Left renal cortex interstitium (tissue), 4 donors: ENCODE measurements around the gene PALLD. TPM values are rescaled to one million over a fixed set of nuclear protein-coding genes. Genes with fewer than 3 reads are reported as not detected.

ENCODE experiments used
- DNase-seq, 4 donors: peaks; one replicate each; pipeline ENCODE4 v3.0.0-alpha.2; 2013; ENCODE audit warnings: low read depth in 4 of 4, low spot score in 2 of 4, missing footprints in 1 of 4
- polyA plus RNA-seq, 4 donors: library from polyadenylated mRNA; unstranded; fragments of 120-200 nt; gene quantifications; one replicate each; pipeline ENCODE4 v1.2.1, GENCODE V29; 2013; ENCODE audit not compliant: insufficient read length in 4 of 4

The PALLD gene
- polyA plus RNA-seq, 4 donors: 171 to 242 (median 194) TPM

GRCh38 chr4:168857546-168858314, 360.9 kb downstream of the PALLD start:
- no peak for DNase-seq

DNA sequence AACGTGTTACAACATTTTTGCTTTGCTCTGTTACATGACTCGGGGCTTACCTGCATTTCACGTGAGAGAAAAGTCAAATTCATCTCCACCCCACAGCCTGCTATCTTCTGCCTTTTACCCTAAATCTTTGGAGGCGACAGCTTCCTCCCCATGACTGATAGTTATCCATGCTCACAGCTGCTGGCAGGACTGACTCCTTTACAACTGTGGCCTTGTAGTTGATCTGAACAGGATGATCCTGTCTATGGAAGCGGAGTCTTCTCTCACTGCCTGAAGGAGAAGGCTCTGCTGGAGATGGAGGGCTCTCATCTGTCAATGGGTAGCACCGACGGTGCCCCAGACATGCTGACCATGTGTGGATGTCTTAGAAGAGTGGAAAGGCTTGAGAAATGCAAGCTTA, 362.2 kb downstream of the PALLD start:
- DNase-seq: no peak

GRCh38 chr4:168859888-168860694, 363.2 kb downstream of the PALLD start:
- no peak for DNase-seq

GRCh38 chr4:168860827-168861226, 364.0 kb downstream of the PALLD start:
- DNase-seq: no peak

DNA sequence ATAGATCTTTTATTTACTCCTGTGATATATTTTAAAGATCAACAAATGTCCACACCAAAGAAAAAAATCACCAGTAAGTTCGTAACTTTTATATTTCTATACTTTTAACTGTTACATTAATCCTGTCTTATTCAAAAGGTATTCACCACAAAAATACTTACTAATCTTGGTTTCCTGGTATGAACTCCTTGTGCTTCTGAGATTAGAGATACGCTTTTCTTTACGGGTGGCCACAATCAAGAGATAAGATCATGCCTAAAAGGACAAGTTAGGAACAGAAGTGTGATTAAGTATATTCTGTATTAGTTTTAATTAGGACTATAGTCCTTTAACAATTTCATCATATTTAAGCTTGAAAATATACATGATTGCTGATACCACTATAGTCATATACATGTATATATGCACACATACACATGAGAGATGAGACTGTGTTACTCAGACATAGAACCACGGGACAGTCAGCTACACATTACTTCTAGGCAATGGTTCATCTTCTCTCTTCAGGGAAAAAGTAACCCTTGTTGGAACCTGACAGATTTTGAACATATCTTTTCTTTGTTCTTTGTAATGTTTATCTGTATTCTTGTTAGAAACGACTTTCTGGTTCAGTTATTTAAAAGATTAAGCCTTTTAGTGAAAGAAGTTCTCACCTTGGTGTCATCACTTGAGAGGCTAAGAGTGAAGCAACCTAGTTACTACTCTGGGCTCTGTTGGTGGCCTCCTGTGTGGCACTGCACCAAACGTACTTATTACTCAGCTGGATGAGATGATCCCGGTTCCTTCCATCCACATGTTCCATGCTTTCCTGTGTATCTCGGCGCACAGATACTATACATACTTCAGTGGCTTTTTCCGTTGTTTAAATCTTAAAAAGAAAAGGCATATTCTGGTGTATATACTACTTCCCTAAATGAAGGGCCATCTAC, 367.1 kb downstream of the PALLD start:
- DNase-seq: no peak

DNA sequence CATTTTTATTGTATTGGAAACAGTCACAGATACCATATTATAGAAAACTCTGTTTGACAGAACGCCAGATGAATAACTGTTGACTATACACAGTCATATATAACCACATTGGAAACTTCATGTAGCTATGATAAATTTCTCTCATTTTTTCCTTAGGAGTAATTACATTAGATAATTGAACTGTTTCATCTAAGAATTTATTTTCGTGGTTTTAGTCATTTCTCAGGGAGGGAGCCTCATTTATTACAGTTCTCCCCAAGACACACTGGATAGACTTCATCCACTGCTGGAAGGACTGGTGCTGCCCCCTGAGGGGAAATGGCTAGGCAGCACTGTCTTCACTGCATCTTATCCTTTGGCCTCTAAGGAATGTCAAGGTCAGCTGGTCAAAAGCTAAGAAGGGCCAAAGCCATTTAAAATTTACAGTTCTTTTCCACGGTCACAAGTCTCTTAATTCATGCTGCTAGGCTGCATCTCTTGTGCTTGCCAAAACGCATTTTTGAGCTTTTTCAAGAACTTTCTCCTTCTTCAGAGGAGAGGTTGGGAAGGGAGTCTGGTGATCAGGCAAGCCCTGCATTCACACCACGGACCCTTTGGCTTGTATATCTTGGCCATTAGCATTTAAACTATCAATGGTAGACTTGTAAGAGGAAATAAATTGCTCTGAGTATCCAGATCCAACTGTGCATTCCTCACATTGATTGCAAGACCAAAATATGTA, 368.1 kb downstream of the PALLD start:
- DNase-seq: peak in 1 of 4 donors; percentile 54

DNA sequence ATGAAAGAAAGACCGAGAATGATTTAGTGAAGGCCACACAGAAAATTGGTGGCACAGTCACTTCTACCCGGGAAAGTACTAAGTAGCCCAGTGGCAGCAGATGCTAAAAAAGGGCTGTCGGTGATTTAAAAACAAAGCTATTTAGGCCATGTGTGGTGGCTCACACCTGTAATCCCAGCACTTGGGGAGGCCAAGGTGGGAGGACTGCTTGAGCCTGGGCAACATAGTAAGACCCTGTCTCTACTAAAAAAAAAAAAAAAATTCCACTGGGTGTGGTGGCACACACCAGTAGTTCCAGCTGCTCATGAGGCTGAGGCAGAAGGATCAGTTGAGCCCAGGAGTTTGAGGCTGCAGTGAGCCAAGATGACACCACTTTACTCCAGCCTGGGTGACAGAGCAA, 369.0 kb downstream of the PALLD start:
- no peak for DNase-seq

DNA sequence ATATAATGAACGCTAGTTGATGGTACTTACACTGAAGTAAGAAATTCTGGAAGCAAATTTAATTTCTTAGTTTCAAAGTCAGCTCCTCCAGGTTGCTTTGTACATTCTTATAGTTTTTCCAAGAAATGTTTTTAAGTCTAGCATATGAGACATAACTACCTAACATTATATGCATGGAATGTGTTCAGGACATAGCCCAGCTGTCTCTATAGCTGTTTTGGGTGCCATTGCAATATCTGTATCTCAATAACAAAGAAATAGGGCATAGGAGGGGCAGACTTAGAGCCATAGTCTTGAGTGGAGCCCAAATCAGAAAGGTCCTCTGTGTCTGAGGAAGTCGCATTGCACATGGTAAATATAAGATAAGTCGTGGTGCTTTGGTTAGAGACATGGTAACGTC, 369.8 kb downstream of the PALLD start:
- no peak for DNase-seq

DNA sequence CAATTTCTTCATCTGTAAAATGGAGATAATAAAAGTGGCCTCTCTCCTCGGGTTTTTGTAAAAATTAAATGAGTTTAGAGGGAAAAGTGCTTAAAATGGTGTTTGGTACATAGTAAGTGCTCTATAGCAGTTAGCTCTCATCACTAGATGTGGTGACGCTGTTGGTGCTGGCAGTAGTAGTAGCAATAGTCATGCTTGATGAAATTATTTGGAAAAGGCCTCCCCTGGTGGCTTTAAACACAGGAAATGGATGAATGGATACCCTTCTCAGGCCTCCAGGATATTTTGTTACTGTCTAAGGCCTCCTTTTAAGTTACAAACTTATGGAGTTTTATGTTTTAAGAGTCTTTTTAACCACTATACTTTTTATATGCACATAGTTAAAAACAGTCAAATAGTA, 370.3 kb downstream of the PALLD start:
- DNase-seq: no peak

DNA sequence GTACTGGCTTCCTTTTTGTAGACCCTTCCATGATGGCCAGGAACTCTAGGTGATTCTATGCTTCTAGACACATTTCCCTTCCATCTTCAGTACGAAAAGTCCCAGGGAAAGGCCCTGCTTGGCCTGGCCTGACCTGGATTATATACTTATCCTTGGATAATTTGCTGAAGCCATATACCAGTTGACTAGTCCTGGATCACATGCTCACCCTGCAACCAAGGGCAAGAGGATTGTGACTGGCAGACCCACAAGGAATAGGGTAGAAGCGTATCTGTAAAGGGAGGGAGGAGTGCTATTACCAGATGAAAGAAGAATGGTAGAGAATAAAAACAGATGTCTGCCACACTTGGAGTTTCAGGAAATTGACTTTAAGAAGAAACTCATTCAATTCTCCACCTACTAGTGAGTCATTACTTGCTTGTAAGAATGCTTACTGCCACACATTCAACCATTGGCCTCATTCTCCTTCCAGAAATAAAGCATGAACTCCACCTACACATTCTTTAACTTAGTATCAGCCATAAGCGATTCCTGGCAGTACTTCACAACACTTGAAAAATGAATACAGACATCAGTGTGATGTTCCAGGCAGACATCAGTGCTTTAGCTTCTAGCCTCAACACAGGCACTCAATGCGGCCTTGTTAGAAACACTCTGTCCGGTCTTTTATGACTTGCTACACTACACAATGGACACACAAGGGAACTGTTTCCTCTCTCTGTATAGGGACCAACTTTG, 371.4 kb downstream of the PALLD start:
- no peak for DNase-seq

GRCh38 chr4:168868802-168869201, 371.9 kb downstream of the PALLD start:
- DNase-seq: no peak

DNA sequence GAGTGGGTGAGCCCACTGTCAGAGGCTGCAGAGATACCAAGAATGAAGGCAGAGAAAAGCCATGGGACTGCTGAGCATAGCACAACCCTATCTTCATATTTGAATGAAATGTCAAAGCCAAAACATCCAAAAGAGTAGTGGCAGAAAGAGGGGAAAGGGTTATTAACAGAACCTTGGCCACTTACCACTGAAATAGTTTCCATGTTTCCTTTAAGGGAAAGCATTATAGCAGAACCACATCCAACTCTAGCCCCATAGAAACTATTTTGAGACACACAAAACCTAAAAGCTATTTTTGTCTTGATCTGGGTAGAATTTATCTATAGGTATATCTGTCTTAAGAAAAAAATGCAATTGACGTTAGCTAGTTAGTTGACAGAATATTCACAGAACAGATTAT, 373.2 kb downstream of the PALLD start:
- no peak for DNase-seq

- DNase-seq: no peak
Observed at GRCh38 chr4:168871632-168872031, 374.8 kb downstream of the PALLD start.

DNA sequence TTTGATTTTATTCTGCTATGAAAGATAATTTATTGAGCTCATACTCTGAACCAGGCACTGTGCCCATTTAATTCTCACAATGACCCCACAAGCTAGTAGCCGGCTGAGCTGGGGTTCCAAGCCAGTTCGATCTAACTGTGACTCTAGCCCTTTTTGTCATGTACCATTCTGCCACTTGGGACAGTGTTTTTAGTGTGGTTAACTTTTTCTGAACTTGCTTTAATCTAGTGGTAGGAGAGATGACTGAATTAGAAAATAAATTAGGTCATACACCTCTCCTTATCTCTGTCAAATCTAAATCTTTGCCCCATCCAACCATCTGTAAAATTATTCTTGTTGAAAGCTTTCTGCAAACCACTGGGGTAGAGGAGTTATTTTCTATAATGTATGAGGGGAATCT, 377.2 kb downstream of the PALLD start:
- no peak for DNase-seq

DNA sequence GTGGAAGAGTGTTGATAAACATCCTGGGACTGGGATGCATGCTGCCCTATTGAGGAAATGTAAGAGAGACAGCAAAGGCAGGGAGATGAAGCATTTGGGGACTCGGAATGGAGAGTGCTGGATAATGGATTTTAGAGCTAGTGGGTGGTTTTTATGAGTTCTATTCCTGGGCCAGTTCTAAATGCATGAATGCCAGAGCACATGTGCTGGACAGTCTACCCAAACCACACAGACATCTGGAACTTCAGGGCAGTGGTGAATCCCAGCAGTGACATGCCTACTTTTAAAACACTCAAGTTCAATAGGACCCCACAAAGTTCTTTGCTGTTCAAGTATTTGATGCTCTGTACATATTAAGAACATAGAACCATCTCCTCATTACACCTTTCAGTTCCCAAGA, 379.3 kb downstream of the PALLD start:
- no peak for DNase-seq

- DNase-seq: no peak
Observed at GRCh38 chr4:168877511-168878491, 380.9 kb downstream of the PALLD start.

DNA sequence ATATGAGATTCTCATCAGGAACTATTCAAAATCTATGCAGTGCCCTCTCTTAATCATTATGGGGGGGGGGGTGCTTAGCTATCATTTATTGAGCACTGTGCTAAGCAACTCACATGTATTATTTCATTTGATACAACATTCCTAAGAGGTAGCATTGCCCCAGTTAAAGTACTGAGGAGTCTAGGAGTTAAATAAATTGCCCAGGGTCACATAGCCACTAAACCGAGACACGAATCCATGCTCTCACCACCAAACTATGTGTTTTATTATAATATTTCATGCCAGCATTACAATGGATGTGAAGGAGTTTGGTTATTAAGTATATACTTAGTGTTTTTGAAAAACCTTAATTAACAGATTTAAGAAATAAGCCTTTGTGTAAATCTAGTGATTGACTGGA, 381.8 kb downstream of the PALLD start:
- DNase-seq: no peak

GRCh38 chr4:168879188-168879587, 382.3 kb downstream of the PALLD start:
- no peak for DNase-seq
